ENCODE results near the gene TXN2. TPM values are rescaled to one million over a fixed set of nuclear protein-coding genes. Genes with fewer than 3 reads are reported as not detected.

Gene TXN2, protein sequence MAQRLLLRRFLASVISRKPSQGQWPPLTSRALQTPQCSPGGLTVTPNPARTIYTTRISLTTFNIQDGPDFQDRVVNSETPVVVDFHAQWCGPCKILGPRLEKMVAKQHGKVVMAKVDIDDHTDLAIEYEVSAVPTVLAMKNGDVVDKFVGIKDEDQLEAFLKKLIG
- total RNA-seq (2014; rRNA removed; shearing (Covaris generic)) (21.6 and 23.0 TPM in 2 replicates), polyA plus RNA-seq (2016; fragmentation: Nextera tagmentation; extraction: Ambion mirVana) (50.3 and 55.6 TPM in 2 replicates)
- long read RNA-seq, transcript TXN2-201 (4 exons, 1,736 nt): major isoform, 63 of 88 reads
- long read RNA-seq, partial matches to known transcripts: 10 of 88 reads
- long read RNA-seq, other reads (novel, unspliced or antisense): 9 of 88 reads

- H3K27me3 Mint-ChIP-seq (ENCODE audit: insufficient read depth, low read depth, poor library complexity): peaks cover 35% of the 10 kb centered on the region
- Histone ChIP-seq H2AFZ (peak within 1 kb of the TSS; percentile 60), H3F3A (replicated peaks; ENCODE audit: low read depth) (0 out of 2 replicates have a peak, but pooled peaks cover 13% of the 10 kb centered on the region), H3K4me2 (peak within 1 kb of the TSS; percentile 85), H3K27ac (ENCODE audit: low read depth) (peak within 1 kb of the TSS; percentile 99), H3K27me3 (ENCODE audit: insufficient read depth) (peaks cover 9% of the 10 kb centered on the region), H3K9me2 (ENCODE audit: insufficient read depth) (peaks cover 5% of the 10 kb centered on the region), H3K79me2 (replicated peaks; ENCODE audit: insufficient read depth) (no peaks in the 10 kb centered on the region; the same call in 1 of the 2 replicates), H3K36me3 (ENCODE audit: insufficient read depth) (no peaks in the 10 kb centered on the region), H4K20me1 (replicated peaks; ENCODE audit: insufficient read depth) (no peaks in the 10 kb centered on the region; the same call in 1 of the 2 replicates), H3K4me1 (ENCODE audit: insufficient read depth) (peaks cover 9% of the 10 kb centered on the region; the same call in 1 of the 2 replicates), H3K4me3 (peak within 1 kb of the TSS; percentile 84)
- peak within 1 kb of the TSS; percentile 99 for H3K27ac Mint-ChIP-seq
- TF ChIP-seq STAT1 (IDR thresholded peaks at IDR 0.05; ENCODE audit: unreplicated experiment) (no peak), EZH2phosphoT487 (IDR thresholded peaks at IDR 0.05; ENCODE audit: unreplicated experiment) (no peak), POLR2AphosphoS5 (IDR thresholded peaks at IDR 0.05; ENCODE audit: low read depth) (peak; percentile 60), ZNF331 (CRISPR knock-in tag; IDR thresholded peaks at IDR 0.05; ENCODE audit: low read depth) (no peak), NANOG (IDR thresholded peaks at IDR 0.05; ENCODE audit: borderline replicate concordance) (no peak), CTCF (conservative IDR thresholded peaks at IDR 0.05; ENCODE audit: low read depth in 2 of 2) (no peak), CREB1 (CRISPR knock-in tag; IDR thresholded peaks at IDR 0.05; ENCODE audit: low read depth) (peak; percentile 95)
- H3K36me3 Mint-ChIP-seq (ENCODE audit: low read depth): peaks cover 23% of the 10 kb centered on the region
- ATAC-seq (peak; percentile 92), DNase-seq (ENCODE audit: low spot score) (peak; percentile 98)
- peak within 1 kb of the TSS; percentile 92 for H3K4me3 Mint-ChIP-seq
- H3K9me3 Mint-ChIP-seq: peaks cover 15% of the 10 kb centered on the region; the same call in 2 of the 3 replicates
- peaks cover 9% of the 10 kb centered on the region for H3K4me1 Mint-ChIP-seq
Measured at GRCh38 chr22:36481393-36482168, at the start of gene TXN2. TXN2 (minus strand) TSS chr22:36481640; CDS start chr22:36480837, 803 bp downstream.

- Mint-ChIP-seq H3K4me1 (peaks cover 5% of the 10 kb centered on the region), H3K27me3 (ENCODE audit: insufficient read depth, low read depth, poor library complexity) (peaks cover 15% of the 10 kb centered on the region), H3K36me3 (ENCODE audit: low read depth) (peaks cover 35% of the 10 kb centered on the region), H3K27ac (peak within 1 kb of the TSS; percentile 99), H3K9me3 (peaks cover 8% of the 10 kb centered on the region), H3K4me3 (peak within 1 kb of the TSS; percentile 92)
- Histone ChIP-seq H3K9me2 (ENCODE audit: insufficient read depth) (0 out of 2 replicates have a peak, but pooled peaks cover 3% of the 10 kb centered on the region), H3K27me3 (ENCODE audit: insufficient read depth) (no peaks in the 10 kb centered on the region), H3F3A (replicated peaks; ENCODE audit: low read depth) (peaks cover 29% of the 10 kb centered on the region), H3K4me1 (ENCODE audit: insufficient read depth) (peaks cover 6% of the 10 kb centered on the region; the same call in 1 of the 2 replicates), H2AFZ (peak within 1 kb of the TSS; percentile 88; the same call in 1 of the 2 replicates), H4K20me1 (replicated peaks; ENCODE audit: insufficient read depth) (peaks cover 5% of the 10 kb centered on the region), H3K4me2 (peak within 1 kb of the TSS; percentile 100), H3K79me2 (replicated peaks; ENCODE audit: insufficient read depth) (peaks cover 30% of the 10 kb centered on the region), H3K27ac (ENCODE audit: low read depth) (peak within 1 kb of the TSS; percentile 99), H3K4me3 (peak within 1 kb of the TSS; percentile 100), H3K36me3 (ENCODE audit: insufficient read depth) (peaks cover 29% of the 10 kb centered on the region)
- ATAC-seq: peak; percentile 92
- peak; percentile 99 for DNase-seq (ENCODE audit: low spot score)
- TF ChIP-seq ZNF462 (CRISPR knock-in tag; IDR thresholded peaks at IDR 0.05): no peak
Measured at GRCh38 chr22:36528795-36529751, 47.6 kb upstream of the TXN2 start, which contains the start of gene EIF3D. EIF3D (minus strand) TSS chr22:36529166; CDS start chr22:36526121, 3,045 bp downstream.

Measured in GM23338 (cell line).